ENCODE data around the gene PRSS27.

PRSS27 gene

GRCh38 chr16:2752035-2752849 lies 32.2 kb upstream of the PRSS27 start, which contains the start of gene SRRM2:
SRRM2 (plus strand) TSS chr16:2752638; CDS start chr16:2756365, 3,727 bp downstream.
- peak; percentile 84 for DNase-seq (ENCODE audit: low read depth)
- TF ChIP-seq, protein P1, sequence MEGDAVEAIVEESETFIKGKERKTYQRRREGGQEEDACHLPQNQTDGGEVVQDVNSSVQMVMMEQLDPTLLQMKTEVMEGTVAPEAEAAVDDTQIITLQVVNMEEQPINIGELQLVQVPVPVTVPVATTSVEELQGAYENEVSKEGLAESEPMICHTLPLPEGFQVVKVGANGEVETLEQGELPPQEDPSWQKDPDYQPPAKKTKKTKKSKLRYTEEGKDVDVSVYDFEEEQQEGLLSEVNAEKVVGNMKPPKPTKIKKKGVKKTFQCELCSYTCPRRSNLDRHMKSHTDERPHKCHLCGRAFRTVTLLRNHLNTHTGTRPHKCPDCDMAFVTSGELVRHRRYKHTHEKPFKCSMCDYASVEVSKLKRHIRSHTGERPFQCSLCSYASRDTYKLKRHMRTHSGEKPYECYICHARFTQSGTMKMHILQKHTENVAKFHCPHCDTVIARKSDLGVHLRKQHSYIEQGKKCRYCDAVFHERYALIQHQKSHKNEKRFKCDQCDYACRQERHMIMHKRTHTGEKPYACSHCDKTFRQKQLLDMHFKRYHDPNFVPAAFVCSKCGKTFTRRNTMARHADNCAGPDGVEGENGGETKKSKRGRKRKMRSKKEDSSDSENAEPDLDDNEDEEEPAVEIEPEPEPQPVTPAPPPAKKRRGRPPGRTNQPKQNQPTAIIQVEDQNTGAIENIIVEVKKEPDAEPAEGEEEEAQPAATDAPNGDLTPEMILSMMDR (IDR thresholded peaks at IDR 0.05; ENCODE audit: control insufficient read depth, insufficient read depth, low read depth, low read length, missing control alignments), result peak; percentile 7
- peak within 1 kb of the TSS; percentile 69 for H3K4me3 ChIP-seq (ENCODE audit: control insufficient read depth, low read depth, low read length)

- no peak for DNase-seq (ENCODE audit: low read depth)
- TF ChIP-seq, protein P1 (IDR thresholded peaks at IDR 0.05; ENCODE audit: control insufficient read depth, insufficient read depth, low read depth, low read length, missing control alignments), result no peak
- peak overlapping the region; percentile 69 for H3K4me3 ChIP-seq (ENCODE audit: control insufficient read depth, low read depth, low read length)
Observed at GRCh38 chr16:2751577-2752034, 31.6 kb upstream of the PRSS27 start.

GRCh38 chr16:2749936-2750335 lies 29.9 kb upstream of the PRSS27 start:
- TF ChIP-seq, protein P1 (IDR thresholded peaks at IDR 0.05; ENCODE audit: control insufficient read depth, insufficient read depth, low read depth, low read length, missing control alignments), result no peak
- DNase-seq (ENCODE audit: low read depth), result no peak
- H3K4me3 ChIP-seq (ENCODE audit: control insufficient read depth, low read depth, low read length), result no peak overlapping the region

DNA sequence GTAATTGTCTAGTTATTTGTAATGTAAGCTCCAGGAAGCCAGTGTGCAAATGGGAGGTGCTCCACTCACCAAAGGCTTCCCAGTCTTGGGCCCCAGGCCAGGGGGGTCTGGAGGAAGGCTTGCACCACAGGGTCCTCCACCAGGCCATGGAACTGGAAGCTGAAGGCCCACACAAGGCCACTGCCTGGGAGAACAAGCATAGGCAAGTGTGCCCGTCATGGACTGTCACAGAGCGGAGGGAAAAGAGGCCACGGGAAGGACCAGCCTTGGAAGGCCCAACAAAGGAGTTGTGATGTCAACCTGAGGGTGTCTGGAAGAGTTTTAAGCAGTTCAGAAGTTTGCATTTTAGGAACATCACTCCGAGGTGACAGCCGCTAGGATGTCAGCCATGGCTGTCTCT lies 29.5 kb upstream of the PRSS27 start:
- TF ChIP-seq, protein P1 (IDR thresholded peaks at IDR 0.05; ENCODE audit: control insufficient read depth, insufficient read depth, low read depth, low read length, missing control alignments), result no peak
- DNase-seq (ENCODE audit: low read depth), result no peak

DNA sequence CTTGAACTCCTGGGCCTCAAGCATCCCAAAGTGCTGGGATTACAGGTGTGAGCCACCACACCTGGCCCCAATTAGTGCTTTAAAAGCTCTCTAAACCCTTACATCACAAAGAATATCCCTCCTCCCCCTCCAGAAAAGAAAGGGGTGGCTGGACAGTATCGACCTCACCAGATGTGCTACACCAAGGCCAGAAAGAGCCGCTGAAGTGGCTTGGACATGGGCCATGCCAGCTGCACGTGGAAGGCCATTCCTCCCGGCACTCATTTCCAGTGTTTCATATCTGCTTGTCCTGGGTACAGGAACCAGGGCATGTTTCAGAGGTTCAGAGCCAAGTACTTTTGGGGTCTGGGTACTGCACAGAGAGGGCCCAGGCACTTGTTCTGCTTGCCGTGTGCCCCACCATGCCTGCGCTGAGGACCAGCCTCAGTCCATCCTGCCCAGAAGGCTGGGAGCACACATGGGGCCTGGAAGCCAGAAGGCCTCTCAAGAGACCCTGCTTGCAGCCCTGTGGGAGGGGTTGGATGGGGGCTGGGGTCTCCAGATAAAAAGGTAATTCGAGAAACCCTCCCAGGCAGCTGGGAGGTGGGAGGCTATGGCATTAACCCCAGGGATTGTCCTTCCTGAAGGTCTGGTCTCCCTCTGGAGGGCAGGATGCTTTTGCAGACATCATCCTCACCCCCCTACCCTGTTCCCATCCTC lies 28.9 kb upstream of the PRSS27 start:
- TF ChIP-seq, protein P1 (IDR thresholded peaks at IDR 0.05; ENCODE audit: control insufficient read depth, insufficient read depth, low read depth, low read length, missing control alignments), result no peak
- H3K4me3 ChIP-seq (ENCODE audit: control insufficient read depth, low read depth, low read length), result no peak overlapping the region
- DNase-seq (ENCODE audit: low read depth), result no peak

More for the DNA sequence above, 29.5 kb upstream of the PRSS27 start:
- no peak overlapping the region for H3K4me3 ChIP-seq (ENCODE audit: control insufficient read depth, low read depth, low read length)

DNA sequence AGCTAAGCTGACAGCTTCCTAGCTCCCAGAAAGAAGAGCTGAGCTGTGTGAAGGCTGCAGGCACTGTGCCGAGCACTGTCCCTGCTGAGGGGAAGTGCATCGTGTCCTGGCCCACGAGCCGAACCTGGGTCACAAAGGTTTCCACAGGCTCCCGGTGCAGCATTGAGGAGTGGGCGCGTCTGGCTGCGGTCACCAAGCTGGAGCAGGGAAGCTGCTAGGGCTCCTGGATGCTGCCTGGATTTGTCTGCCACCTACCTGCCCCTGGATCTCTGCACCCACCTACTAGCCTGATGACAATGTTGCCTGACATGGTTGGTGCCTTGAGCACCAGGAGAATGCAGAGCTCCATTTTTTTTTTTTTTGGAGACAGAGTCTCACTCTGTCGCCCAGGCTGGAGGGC lies 25.9 kb upstream of the PRSS27 start:
- TF ChIP-seq, protein P1 (IDR thresholded peaks at IDR 0.05; ENCODE audit: control insufficient read depth, insufficient read depth, low read depth, low read length, missing control alignments), result no peak
- DNase-seq (ENCODE audit: low read depth), result no peak
- no peak overlapping the region for H3K4me3 ChIP-seq (ENCODE audit: control insufficient read depth, low read depth, low read length)
